ENCODE measurements around the gene LYSET.

GRCh38 chr14:93201155-93201704 lies 16.1 kb downstream of the LYSET start:
- TF ChIP-seq EZH2 (IDR thresholded peaks at IDR 0.05) (no peak), POLR2AphosphoS5 (IDR thresholded peaks at IDR 0.05; ENCODE audit: borderline replicate concordance, low read depth, low read length) (no peak), FOXP2 (optimal IDR thresholded peaks at IDR 0.05; ENCODE audit: control extremely low read depth, extremely low read length, insufficient read depth) (no peak)

Data from SK-N-MC (cell line).